SK-N-SH (cell line): ENCODE data around the gene CAMK2D. TPM values are rescaled to one million over a fixed set of nuclear protein-coding genes. Genes with fewer than 3 reads are reported as not detected.

Experiments
- CTCF ChIA-PET: fragments of 300-600, 350-600 bp; formaldehyde crosslinking; extraction: SDS; loops from one replicate; lab custom pipeline; 2021; lab: Yijun Ruan, JAX
- POLR2A ChIA-PET: fragments of 350-600 bp; sonication (Branson Sonifier 250); formaldehyde crosslinking; extraction: SDS; loops from one replicate; lab custom pipeline; 2020; ENCODE audit warnings: antibody characterized with exemption, inconsistent platforms; lab: Yijun Ruan, JAX
- DNase-seq: peaks from one replicate; pipeline ENCODE4 v3.0.0; 2012
- H2AFZ ChIP-seq: fragments of 200-600 bp; sonication (generic); 2 replicates; pipeline ENCODE4 v1.8.1; 2016; ENCODE audit warnings: antibody characterized with exemption, mild to moderate bottlenecking, low read depth
- H3F3A ChIP-seq: fragments of 200-600 bp; sonication (generic); replicated peaks from 2 replicates; pipeline ENCODE3; 2016; ENCODE audit warnings: antibody characterized with exemption, mild to moderate bottlenecking; ENCODE audit not compliant: insufficient read depth
- H3K27ac ChIP-seq, 2 experiments: fragments of 200-500 bp in 1 of 2; fragments of 200-600 bp in 1 of 2; sonication (Bioruptor generic) in 1 of 2; sonication (generic), shearing (Covaris generic) in 1 of 2; 2 replicates each; pipeline versions ENCODE4 v1.5.1 to v1.6.1; 2014 to 2016; ENCODE audit warnings: low read depth in 2 of 2, inconsistent platforms in 1 of 2, low read length in 1 of 2, mild to moderate bottlenecking in 1 of 2, mixed read lengths in 1 of 2
- H3K27me3 ChIP-seq: fragments of 200-600 bp; sonication (generic), shearing (Covaris generic); 2 replicates; pipeline ENCODE4 v1.6.1; 2016; ENCODE audit warnings: mixed run types; ENCODE audit not compliant: insufficient read depth
- H3K36me3 ChIP-seq, 2 experiments: fragments of 200-500 bp in 1 of 2; fragments of 200-600 bp in 1 of 2; sonication (Bioruptor generic) in 1 of 2; sonication (generic) in 1 of 2; replicated peaks in 1 of 2; 2 replicates each; pipeline versions ENCODE3 to v1.5.1; 2014 to 2016; ENCODE audit warnings: low read length in 1 of 2, mild to moderate bottlenecking in 1 of 2; ENCODE audit not compliant: insufficient read depth in 2 of 2, control insufficient read depth in 1 of 2
- H3K4me1 ChIP-seq, 2 experiments: fragments of 200-500 bp in 1 of 2; fragments of 200-600 bp in 1 of 2; sonication (Bioruptor generic) in 1 of 2; sonication (generic), shearing (Covaris generic) in 1 of 2; 2 replicates each; pipeline versions ENCODE4 v1.5.1 to v1.6.1; 2014 to 2016; ENCODE audit warnings: low read depth in 1 of 2, low read length in 1 of 2, mixed run types in 1 of 2; ENCODE audit not compliant: insufficient read depth in 2 of 2, control insufficient read depth in 1 of 2
- H3K4me2 ChIP-seq: fragments of 200-600 bp; sonication (generic), shearing (Covaris generic); 2 replicates; pipeline ENCODE4 v1.6.1; 2017; ENCODE audit warnings: mixed run types
- H3K4me3 ChIP-seq, 2 experiments: fragments of 200-500 bp in 1 of 2; fragments of 200-600 bp in 1 of 2; sonication (Bioruptor generic) in 1 of 2; sonication (generic), shearing (Covaris generic) in 1 of 2; 2 replicates each; pipeline versions ENCODE4 v1.5.1 to v1.8.1; 2014 to 2016; ENCODE audit warnings: low read depth in 2 of 2, inconsistent platforms in 1 of 2, low read length in 1 of 2, mild to moderate bottlenecking in 1 of 2, mixed read lengths in 1 of 2, moderate library complexity in 1 of 2
- H3K79me2 ChIP-seq: fragments of 200-600 bp; sonication (generic); 2 replicates; pipeline ENCODE4 v1.8.1; 2017; ENCODE audit warnings: mild to moderate bottlenecking; ENCODE audit not compliant: insufficient read depth
- H3K9ac ChIP-seq: fragments of 200-600 bp; sonication (generic); 2 replicates; pipeline ENCODE4 v1.6.1; 2017; ENCODE audit warnings: mixed run types
- H3K9me2 ChIP-seq: fragments of 200-600 bp; sonication (generic); 2 replicates; pipeline ENCODE4 v1.6.1; 2017; ENCODE audit warnings: mixed run types
- H3K9me3 ChIP-seq: fragments of 200-600 bp; sonication (generic); 2 replicates; pipeline ENCODE4 v1.6.1; 2017; ENCODE audit warnings: mixed run types, mild to moderate bottlenecking, moderate library complexity
- H4K20me1 ChIP-seq: fragments of 200-600 bp; sonication (generic); 2 replicates; pipeline ENCODE4 v1.6.1; 2017; ENCODE audit warnings: mild to moderate bottlenecking, mixed run types; ENCODE audit not compliant: insufficient read depth
- CHD2 ChIP-seq: fragments of 150-350 bp; IDR thresholded peaks from 2 replicates; pipeline ENCODE4 v1.6.1; 2018; ENCODE audit warnings: low read length; ENCODE audit not compliant: partially characterized antibody
- CTCF ChIP-seq: fragments of 200-600 bp; sonication (generic); IDR thresholded peaks from 2 replicates; pipeline ENCODE4 v1.6.1; 2017; ENCODE audit warnings: antibody characterized with exemption, mild to moderate bottlenecking, moderate library complexity
- EZH2phosphoT487 ChIP-seq: fragments of 200-600 bp; sonication (generic); IDR thresholded peaks from 2 replicates; pipeline ENCODE4 v1.6.1; 2017; ENCODE audit warnings: low read depth, mixed run types, mild to moderate bottlenecking, antibody characterized with exemption, moderate library complexity, borderline replicate concordance
- FOXJ3 ChIP-seq: sonication (generic); formaldehyde crosslinking; IDR thresholded peaks from 2 replicates; pipeline ENCODE4 v1.5.1; 2020; ENCODE audit warnings: mild to moderate bottlenecking, missing genetic modification reagents
- FOXM1 ChIP-seq: IDR thresholded peaks from 2 replicates; pipeline ENCODE4 v1.4.0; 2012; ENCODE audit warnings: low read depth, mild to moderate bottlenecking
- GATA2 ChIP-seq: sonication (generic); formaldehyde crosslinking; IDR thresholded peaks from 2 replicates; pipeline ENCODE4 v1.5.0; 2020; ENCODE audit warnings: mild to moderate bottlenecking, missing genetic modification reagents
- MAX ChIP-seq: IDR thresholded peaks from 2 replicates; pipeline ENCODE4 v1.4.0; 2012; ENCODE audit warnings: low read depth
- MEF2A ChIP-seq: IDR thresholded peaks from 2 replicates; pipeline ENCODE4 v1.4.0; 2012; ENCODE audit warnings: low read depth, borderline replicate concordance
- NRF1 ChIP-seq: IDR thresholded peaks from 2 replicates; pipeline ENCODE4 v1.6.1; 2012; ENCODE audit warnings: low read depth, mild to moderate bottlenecking, low read length
- PBX3 ChIP-seq: IDR thresholded peaks from 2 replicates; pipeline ENCODE4; 2012
- RAD21 ChIP-seq: IDR thresholded peaks from 2 replicates; pipeline ENCODE4 v1.6.1; 2012; ENCODE audit warnings: mild to moderate bottlenecking, low read length
- RFX5 ChIP-seq: IDR thresholded peaks from 2 replicates; pipeline ENCODE4 v1.6.1; 2012; ENCODE audit warnings: mild to moderate bottlenecking, improper control_type of control experiment, low read length
- SIN3A ChIP-seq: IDR thresholded peaks from 2 replicates; pipeline ENCODE4 v1.6.1; 2012; ENCODE audit warnings: low read depth, mild to moderate bottlenecking, low read length, moderate library complexity, borderline replicate concordance
- USF1 ChIP-seq: IDR thresholded peaks from 2 replicates; pipeline ENCODE4 v1.4.0; 2012; ENCODE audit warnings: low read depth, borderline replicate concordance
- ZBTB33 ChIP-seq: IDR thresholded peaks from 2 replicates; pipeline ENCODE4 v1.4.0; 2012; ENCODE audit warnings: low read depth, borderline replicate concordance
- WGBS: methylation state at CpG from one replicate; pipeline ENCODE4 v1.1.6; 2017; ENCODE audit warnings: low lambda C conversion rate; 5-methylcytosine and 5-hydroxymethylcytosine counted together
- polyA plus RNA-seq, 3 experiments: library from polyadenylated mRNA; depleted of rRNA; stranded (reverse); fragments of >200 nt; gene quantifications; 2 replicates each; pipeline ENCODE4 v1.2.3, GENCODE V29; 2012

CAMK2D gene
- polyA plus RNA-seq, 1 of the 3 experiments (the other 2 are of a cell fraction): 17.0 TPM

GRCh38 chr4:113701169-113701568 is 60.4 kb downstream of the CAMK2D start:
- CTCF ChIA-PET: no interaction called here
- Histone ChIP-seq H3K4me1 (peaks cover 3 to 15% of the 10 kb centered on the region in 2 experiments; a peak in 3 of 4 replicates), H3K4me3 (no peak overlapping the region), H3K79me2 (peaks cover 91% of the 10 kb centered on the region), H3K4me2 (no peak overlapping the region), H4K20me1 (peaks cover 3% of the 10 kb centered on the region; the same call in 1 of the 2 replicates), H3K27me3 (no peaks in the 10 kb centered on the region), H3K9me3 (no peaks in the 10 kb centered on the region), H3F3A (peaks cover 12% of the 10 kb centered on the region), H3K36me3 (no peaks in the 10 kb centered on the region), H3K9me2 (no peaks in the 10 kb centered on the region), H3K9ac (no peak overlapping the region), H3K27ac (peak overlapping the region in 1 of 2 experiments; percentile 70; a peak in 1 of 4 replicates), H2AFZ (no peak overlapping the region)
- POLR2A ChIA-PET: no interaction called here
- TF ChIP-seq FOXJ3 (CRISPR knock-in tag) (no peak), EZH2phosphoT487 (no peak), USF1 (no peak), MEF2A (no peak), PBX3 (no peak), GATA2 (CRISPR knock-in tag) (no peak), ZBTB33 (no peak), FOXM1 (no peak), NRF1 (no peak), CTCF (no peak), MAX (no peak), RFX5 (no peak), RAD21 (no peak), CHD2 (no peak), SIN3A (no peak)
- WGBS: 34% methylated on average over 1 of the region's 1 CpG
- no peak for DNase-seq
